GM19395 (cell line): ENCODE results near the gene FZD10.

Experiments used
- ATAC-seq: cut with Tn5 transposase; IDR thresholded peaks from one replicate; pipeline ENCODE4 v1.9.1; 2021; ENCODE audit warnings: mild to moderate bottlenecking, moderate library complexity; ENCODE audit not compliant: unreplicated experiment

FZD10 gene

DNA sequence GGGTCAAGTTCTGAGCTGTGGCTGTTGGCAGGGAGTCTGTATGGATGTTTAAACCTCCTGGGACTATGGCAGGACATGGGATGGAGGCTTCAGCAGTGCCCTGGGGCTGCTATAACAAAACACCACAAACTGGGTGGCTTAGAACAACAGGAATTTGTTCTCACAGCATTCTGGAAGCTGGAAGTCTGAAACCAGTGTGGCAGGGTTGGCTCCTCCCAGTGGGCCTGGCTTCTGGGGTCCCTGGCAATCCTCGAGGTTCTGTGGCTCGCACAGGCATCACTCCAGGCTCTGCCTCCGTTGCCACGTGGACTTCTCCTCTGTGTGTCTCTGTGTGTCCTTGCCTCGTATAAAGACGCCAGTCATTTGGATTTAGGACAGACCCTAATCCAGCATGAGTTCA lies 39.9 kb downstream of the FZD10 start:
- no peak for ATAC-seq

- ATAC-seq, result no peak
Observed at GRCh38 chr12:130203151-130203550, 40.9 kb downstream of the FZD10 start.

DNA sequence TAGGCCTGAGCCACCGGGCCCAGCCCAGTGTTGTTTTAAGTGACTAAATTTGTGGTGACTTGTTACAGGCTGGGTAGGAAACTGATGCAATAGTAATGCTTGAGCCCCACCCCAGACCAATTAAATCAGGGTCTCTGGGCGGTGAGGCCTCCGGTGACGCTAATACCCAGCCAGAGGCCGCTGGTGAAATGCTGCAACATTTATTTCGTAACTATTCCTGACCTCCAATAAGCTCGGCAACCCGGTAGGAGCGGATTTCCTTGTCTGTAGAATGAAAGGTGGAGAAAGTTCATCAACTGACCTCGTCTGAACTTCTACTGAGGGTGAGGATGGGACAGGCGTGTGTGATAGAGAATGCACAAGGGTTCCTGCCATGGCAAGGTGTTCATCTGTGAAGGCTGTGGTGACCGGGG lies 42.3 kb downstream of the FZD10 start:
- no peak for ATAC-seq

DNA sequence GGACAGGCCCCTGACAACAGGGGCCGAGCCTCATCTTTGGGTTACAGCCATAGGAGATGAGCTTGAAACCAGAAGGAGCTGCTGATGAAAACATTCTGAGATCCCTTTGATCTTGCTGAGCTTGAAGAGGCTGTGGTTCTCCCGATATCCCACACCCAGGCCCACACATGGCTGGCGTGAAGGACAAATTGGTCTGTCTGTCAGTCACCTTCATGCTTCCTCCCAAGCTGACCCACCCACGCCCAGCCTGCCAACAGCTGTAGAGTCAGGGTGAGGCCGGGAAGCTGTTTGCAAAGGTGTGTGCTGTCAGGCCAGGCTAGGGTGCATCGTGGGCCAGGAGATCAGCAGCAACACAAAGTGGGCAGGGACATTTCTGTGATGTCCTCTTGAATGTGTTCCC lies 43.2 kb downstream of the FZD10 start:
- ATAC-seq, result no peak

DNA sequence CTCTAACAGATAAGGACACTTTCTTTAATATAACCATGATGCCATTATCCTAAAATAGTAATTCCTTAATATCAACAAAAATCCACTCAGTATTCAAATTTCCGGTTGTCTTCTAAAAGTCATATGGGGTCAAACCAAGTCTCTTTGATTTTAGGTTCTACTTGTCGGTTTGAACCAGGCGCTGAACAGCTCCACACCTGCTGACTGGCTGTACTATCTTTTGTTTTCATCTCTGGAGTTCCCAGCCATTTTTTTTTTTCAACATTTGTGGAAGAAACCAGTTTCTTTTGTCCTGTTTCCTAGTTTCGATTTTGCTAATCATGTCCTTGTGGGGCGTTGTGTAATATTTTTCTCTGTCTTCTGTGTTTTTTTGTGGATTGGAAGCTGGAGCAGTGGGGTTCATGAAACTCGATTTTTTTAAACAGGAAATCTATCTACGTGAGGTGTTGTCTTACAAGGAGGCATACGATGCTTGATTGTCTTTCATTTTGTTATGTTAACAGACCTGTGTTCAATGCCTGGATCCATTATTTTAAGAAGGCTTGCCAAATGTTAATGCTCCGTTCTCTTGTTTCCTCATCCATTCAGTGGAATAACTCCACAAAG lies 50.2 kb downstream of the FZD10 start:
- no peak for ATAC-seq

GRCh38 chr12:130213249-130213648 lies 51.0 kb downstream of the FZD10 start:
- no peak for ATAC-seq

DNA sequence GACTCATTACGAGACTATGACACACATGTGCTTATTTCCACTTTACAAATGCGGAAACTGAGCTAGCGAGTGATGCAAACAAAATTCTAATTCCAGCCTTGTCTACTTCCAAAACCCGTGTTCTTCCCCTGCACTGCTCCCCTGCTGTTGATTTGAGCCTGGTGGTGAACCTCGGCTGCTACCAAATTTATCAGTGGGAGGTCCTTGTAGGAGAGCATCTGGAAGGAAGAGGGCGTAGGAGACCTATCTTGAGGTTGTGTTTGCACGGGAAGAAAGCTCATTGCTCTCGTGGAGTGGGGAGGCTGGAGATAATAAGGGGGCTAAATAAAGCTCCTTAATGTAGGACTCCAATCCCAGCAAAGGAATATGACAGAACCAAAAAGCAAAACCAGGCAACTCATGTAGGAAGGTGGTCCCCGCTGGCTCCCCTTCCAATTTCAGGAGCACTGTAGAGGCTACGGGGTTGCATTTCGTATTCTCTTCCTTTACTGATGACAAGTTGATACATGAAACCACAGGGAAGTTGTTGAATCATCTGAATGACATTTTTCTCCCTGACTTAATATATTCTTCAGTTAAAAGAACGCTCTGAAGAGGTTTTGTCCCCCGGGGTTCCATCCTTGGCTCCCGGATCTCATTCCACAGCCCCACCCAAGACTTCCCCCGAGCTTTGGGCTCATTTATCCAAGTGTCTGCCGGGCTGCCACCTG lies 52.6 kb downstream of the FZD10 start:
- ATAC-seq, result no peak
